WTC11 (cell line): ENCODE data around the gene WDHD1. TPM values are rescaled to one million over a fixed set of nuclear protein-coding genes. Genes with fewer than 3 reads are reported as not detected.

ENCODE experiments used
- CBFB ChIP-seq: sonication (generic); formaldehyde crosslinking; IDR thresholded peaks from 2 replicates; pipeline ENCODE4 v1.8.1; 2022; ENCODE audit warnings: mild to moderate bottlenecking, low read depth, missing genetic modification reagents
- EMX1 ChIP-seq: fragments of 250-450 bp; sonication (Bioruptor Pico); IDR thresholded peaks from 2 replicates; pipeline ENCODE4 v1.8.0; 2021; ENCODE audit warnings: mild to moderate bottlenecking
- ETV6 ChIP-seq: sonication (generic); formaldehyde crosslinking; IDR thresholded peaks from 2 replicates; pipeline ENCODE4 v1.8.1; 2022; ENCODE audit warnings: mild to moderate bottlenecking, missing genetic modification reagents
- GABPB1 ChIP-seq: sonication (generic); formaldehyde crosslinking; IDR thresholded peaks from 2 replicates; pipeline ENCODE4 v1.8.1; 2023; ENCODE audit warnings: mild to moderate bottlenecking, missing genetic modification reagents
- IRF2 ChIP-seq: sonication (generic); formaldehyde crosslinking; IDR thresholded peaks from 2 replicates; pipeline ENCODE4 v1.8.0; 2022; ENCODE audit warnings: low read depth, missing genetic modification reagents, borderline replicate concordance
- MYBL2 ChIP-seq: sonication (generic); formaldehyde crosslinking; IDR thresholded peaks from 2 replicates; pipeline ENCODE4 v1.8.1; 2023; ENCODE audit warnings: mild to moderate bottlenecking, moderate library complexity, missing genetic modification reagents
- NR2C2 ChIP-seq: sonication (generic); formaldehyde crosslinking; IDR thresholded peaks from 2 replicates; pipeline ENCODE4 v1.8.0; 2022; ENCODE audit warnings: mild to moderate bottlenecking, missing genetic modification reagents
- RORB ChIP-seq: fragments of 250-450 bp; sonication (Bioruptor Pico); IDR thresholded peaks from 2 replicates; pipeline ENCODE4 v1.9.0; 2021; ENCODE audit warnings: mild to moderate bottlenecking
- SMAD4 ChIP-seq: sonication (generic); formaldehyde crosslinking; IDR thresholded peaks from 2 replicates; pipeline ENCODE4 v1.8.0; 2022; ENCODE audit warnings: mild to moderate bottlenecking, missing genetic modification reagents
- SOX15 ChIP-seq: fragments of 250-450 bp; sonication (Bioruptor Pico); IDR thresholded peaks from 2 replicates; pipeline ENCODE4 v1.9.0; 2021; ENCODE audit warnings: mild to moderate bottlenecking
- ZBTB21 ChIP-seq: sonication (generic); formaldehyde crosslinking; IDR thresholded peaks from 2 replicates; pipeline ENCODE4 v1.8.1; 2023; ENCODE audit warnings: mild to moderate bottlenecking, missing genetic modification reagents, borderline replicate concordance
- ZNF138 ChIP-seq: sonication (generic); formaldehyde crosslinking; conservative IDR thresholded peaks from 2 replicates; pipeline ENCODE4 v1.8.1; 2022; ENCODE audit warnings: mild to moderate bottlenecking, moderate library complexity, missing genetic modification reagents
- ZNF219 ChIP-seq: sonication (generic); formaldehyde crosslinking; IDR thresholded peaks from 2 replicates; pipeline ENCODE4 v1.8.0; 2023; ENCODE audit warnings: missing genetic modification reagents, mild to moderate bottlenecking, borderline replicate concordance
- ZNF416 ChIP-seq: fragments of 250-450 bp; sonication (Bioruptor Pico); IDR thresholded peaks from 2 replicates; pipeline ENCODE4 v1.9.0; 2021; ENCODE audit warnings: mild to moderate bottlenecking, inconsistent platforms
- total RNA-seq: library from RNA; stranded (reverse); gene quantifications from 3 replicates; pipeline ENCODE4 v1.2.3, GENCODE V29; 2021
- TF ChIP-seq, protein P1 (sequence below): sonication (generic); formaldehyde crosslinking; IDR thresholded peaks from 2 replicates; pipeline ENCODE4 v1.8.0; 2022; ENCODE audit warnings: missing genetic modification reagents
- TF ChIP-seq, protein P2 (sequence below): sonication (generic); formaldehyde crosslinking; IDR thresholded peaks from 2 replicates; pipeline ENCODE4 v1.8.1; 2023; ENCODE audit warnings: mild to moderate bottlenecking, missing genetic modification reagents
- TF ChIP-seq, protein P3 (sequence below): fragments of 250-450 bp; sonication (Bioruptor Pico); IDR thresholded peaks from 2 replicates; pipeline ENCODE4 v1.9.0; 2021; ENCODE audit warnings: moderate library complexity, mild to moderate bottlenecking, inconsistent platforms, borderline replicate concordance
- TF ChIP-seq, protein P4 (sequence below): fragments of 250-450 bp; sonication (Bioruptor Pico); conservative IDR thresholded peaks from 2 replicates; pipeline ENCODE4 v1.9.0; 2021; ENCODE audit warnings: mild to moderate bottlenecking
- TF ChIP-seq, protein P5 (sequence below): sonication (generic); formaldehyde crosslinking; IDR thresholded peaks from 2 replicates; pipeline ENCODE4 v1.8.1; 2022; ENCODE audit warnings: low read depth, missing genetic modification reagents, borderline replicate concordance
- TF ChIP-seq, protein P6 (sequence below): sonication (generic); formaldehyde crosslinking; IDR thresholded peaks from 2 replicates; pipeline ENCODE4 v1.8.0; 2022; ENCODE audit warnings: mild to moderate bottlenecking, missing genetic modification reagents
- TF ChIP-seq, protein P7 (sequence below): sonication (generic); formaldehyde crosslinking; IDR thresholded peaks from 2 replicates; pipeline ENCODE4 v1.8.1; 2022; ENCODE audit warnings: mild to moderate bottlenecking, moderate library complexity, missing genetic modification reagents

WDHD1 gene
- total RNA-seq, 1 experiment from 2014 or later: 76.1 TPM

DNA sequence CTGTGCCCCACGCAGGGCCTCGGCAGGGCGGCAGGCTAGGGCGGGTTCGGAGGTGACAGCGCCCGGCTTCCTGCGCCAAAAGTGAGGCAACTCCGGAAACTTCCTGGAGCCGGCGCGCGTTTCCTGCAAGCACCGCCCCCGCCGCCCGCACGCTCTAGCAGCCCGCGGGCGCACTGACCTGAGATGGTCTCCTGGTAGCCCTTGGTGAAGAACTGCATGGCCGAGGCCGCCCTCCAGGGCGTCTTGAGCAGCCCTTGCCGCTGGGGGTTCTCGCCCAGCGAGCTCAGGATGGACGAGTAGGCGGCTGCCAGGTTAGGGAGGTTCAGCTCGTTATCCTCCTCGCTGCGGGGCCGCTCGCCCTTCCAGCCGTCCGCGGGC is 124.8 kb downstream of the WDHD1 start (continued):
- TF ChIP-seq, protein P1, sequence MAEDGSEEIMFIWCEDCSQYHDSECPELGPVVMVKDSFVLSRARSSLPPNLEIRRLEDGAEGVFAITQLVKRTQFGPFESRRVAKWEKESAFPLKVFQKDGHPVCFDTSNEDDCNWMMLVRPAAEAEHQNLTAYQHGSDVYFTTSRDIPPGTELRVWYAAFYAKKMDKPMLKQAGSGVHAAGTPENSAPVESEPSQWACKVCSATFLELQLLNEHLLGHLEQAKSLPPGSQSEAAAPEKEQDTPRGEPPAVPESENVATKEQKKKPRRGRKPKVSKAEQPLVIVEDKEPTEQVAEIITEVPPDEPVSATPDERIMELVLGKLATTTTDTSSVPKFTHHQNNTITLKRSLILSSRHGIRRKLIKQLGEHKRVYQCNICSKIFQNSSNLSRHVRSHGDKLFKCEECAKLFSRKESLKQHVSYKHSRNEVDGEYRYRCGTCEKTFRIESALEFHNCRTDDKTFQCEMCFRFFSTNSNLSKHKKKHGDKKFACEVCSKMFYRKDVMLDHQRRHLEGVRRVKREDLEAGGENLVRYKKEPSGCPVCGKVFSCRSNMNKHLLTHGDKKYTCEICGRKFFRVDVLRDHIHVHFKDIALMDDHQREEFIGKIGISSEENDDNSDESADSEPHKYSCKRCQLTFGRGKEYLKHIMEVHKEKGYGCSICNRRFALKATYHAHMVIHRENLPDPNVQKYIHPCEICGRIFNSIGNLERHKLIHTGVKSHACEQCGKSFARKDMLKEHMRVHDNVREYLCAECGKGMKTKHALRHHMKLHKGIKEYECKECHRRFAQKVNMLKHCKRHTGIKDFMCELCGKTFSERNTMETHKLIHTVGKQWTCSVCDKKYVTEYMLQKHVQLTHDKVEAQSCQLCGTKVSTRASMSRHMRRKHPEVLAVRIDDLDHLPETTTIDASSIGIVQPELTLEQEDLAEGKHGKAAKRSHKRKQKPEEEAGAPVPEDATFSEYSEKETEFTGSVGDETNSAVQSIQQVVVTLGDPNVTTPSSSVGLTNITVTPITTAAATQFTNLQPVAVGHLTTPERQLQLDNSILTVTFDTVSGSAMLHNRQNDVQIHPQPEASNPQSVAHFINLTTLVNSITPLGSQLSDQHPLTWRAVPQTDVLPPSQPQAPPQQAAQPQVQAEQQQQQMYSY (CRISPR knock-in tag): no peak
- TF ChIP-seq IRF2 (CRISPR knock-in tag) (no peak), NR2C2 (CRISPR knock-in tag) (no peak), CBFB (CRISPR knock-in tag) (0 out of 2 replicates have a peak, but pooled peaks have one; percentile 46), RORB (CRISPR knock-in tag) (no peak), GABPB1 (CRISPR knock-in tag) (0 out of 2 replicates have a peak, but pooled peaks have one; percentile 24), ZNF219 (CRISPR knock-in tag) (peak; percentile 25; the same call in 1 of the 2 replicates), SMAD4 (CRISPR knock-in tag) (no peak), ETV6 (CRISPR knock-in tag) (peak; percentile 63; the same call in 1 of the 2 replicates), SOX15 (CRISPR knock-in tag) (no peak), ZNF138 (CRISPR knock-in tag) (no peak), EMX1 (CRISPR knock-in tag) (no peak), ZBTB21 (CRISPR knock-in tag) (no peak), ZNF416 (CRISPR knock-in tag) (no peak), MYBL2 (CRISPR knock-in tag) (no peak)
- TF ChIP-seq, protein P2, sequence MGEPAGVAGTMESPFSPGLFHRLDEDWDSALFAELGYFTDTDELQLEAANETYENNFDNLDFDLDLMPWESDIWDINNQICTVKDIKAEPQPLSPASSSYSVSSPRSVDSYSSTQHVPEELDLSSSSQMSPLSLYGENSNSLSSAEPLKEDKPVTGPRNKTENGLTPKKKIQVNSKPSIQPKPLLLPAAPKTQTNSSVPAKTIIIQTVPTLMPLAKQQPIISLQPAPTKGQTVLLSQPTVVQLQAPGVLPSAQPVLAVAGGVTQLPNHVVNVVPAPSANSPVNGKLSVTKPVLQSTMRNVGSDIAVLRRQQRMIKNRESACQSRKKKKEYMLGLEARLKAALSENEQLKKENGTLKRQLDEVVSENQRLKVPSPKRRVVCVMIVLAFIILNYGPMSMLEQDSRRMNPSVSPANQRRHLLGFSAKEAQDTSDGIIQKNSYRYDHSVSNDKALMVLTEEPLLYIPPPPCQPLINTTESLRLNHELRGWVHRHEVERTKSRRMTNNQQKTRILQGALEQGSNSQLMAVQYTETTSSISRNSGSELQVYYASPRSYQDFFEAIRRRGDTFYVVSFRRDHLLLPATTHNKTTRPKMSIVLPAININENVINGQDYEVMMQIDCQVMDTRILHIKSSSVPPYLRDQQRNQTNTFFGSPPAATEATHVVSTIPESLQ (CRISPR knock-in tag): no peak
- TF ChIP-seq, protein P3, sequence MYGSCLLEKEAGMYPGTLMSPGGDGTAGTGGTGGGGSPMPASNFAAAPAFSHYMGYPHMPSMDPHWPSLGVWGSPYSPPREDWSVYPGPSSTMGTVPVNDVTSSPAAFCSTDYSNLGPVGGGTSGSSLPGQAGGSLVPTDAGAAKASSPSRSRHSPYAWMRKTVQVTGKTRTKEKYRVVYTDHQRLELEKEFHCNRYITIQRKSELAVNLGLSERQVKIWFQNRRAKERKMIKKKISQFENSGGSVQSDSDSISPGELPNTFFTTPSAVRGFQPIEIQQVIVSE: no peak
- TF ChIP-seq, protein P4, sequence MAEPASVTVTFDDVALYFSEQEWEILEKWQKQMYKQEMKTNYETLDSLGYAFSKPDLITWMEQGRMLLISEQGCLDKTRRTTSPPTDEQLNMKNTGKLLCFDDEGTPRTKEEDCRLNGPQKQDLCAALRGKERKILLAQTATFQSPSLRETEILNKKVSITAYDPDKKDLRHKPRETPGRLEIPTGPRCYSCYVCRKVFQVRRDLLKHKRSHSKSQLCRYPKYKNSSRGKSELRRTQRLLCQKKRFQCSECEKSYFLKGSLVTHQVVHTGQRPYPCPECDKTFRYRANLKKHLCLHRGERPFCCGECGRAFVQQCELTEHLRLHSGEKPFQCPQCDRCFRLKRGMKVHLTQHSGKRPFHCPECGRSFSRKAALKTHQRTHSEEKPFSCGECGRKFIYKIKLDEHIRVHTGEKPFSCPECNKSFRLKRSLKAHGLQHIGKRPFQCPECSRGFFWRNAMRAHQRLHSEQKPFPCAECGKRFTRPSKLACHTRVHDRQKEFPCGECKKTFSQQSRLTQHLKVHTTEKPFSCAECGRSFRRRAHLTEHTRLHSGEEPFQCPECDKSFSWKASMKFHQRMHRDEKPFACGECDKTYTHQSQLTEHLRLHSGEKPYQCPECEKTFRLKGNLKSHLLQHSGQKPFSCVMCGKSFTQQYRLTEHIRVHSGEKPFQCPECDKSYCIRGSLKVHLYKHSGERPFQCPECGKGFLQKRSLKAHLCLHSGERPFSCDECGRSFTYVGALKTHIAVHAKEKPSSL (CRISPR knock-in tag): no peak
- TF ChIP-seq, protein P5, sequence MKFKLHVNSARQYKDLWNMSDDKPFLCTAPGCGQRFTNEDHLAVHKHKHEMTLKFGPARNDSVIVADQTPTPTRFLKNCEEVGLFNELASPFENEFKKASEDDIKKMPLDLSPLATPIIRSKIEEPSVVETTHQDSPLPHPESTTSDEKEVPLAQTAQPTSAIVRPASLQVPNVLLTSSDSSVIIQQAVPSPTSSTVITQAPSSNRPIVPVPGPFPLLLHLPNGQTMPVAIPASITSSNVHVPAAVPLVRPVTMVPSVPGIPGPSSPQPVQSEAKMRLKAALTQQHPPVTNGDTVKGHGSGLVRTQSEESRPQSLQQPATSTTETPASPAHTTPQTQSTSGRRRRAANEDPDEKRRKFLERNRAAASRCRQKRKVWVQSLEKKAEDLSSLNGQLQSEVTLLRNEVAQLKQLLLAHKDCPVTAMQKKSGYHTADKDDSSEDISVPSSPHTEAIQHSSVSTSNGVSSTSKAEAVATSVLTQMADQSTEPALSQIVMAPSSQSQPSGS (CRISPR knock-in tag): no peak
- TF ChIP-seq, protein P6, sequence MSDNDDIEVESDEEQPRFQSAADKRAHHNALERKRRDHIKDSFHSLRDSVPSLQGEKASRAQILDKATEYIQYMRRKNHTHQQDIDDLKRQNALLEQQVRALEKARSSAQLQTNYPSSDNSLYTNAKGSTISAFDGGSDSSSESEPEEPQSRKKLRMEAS (CRISPR knock-in tag): 0 out of 2 replicates have a peak, but pooled peaks have one; percentile 25
- TF ChIP-seq, protein P7, sequence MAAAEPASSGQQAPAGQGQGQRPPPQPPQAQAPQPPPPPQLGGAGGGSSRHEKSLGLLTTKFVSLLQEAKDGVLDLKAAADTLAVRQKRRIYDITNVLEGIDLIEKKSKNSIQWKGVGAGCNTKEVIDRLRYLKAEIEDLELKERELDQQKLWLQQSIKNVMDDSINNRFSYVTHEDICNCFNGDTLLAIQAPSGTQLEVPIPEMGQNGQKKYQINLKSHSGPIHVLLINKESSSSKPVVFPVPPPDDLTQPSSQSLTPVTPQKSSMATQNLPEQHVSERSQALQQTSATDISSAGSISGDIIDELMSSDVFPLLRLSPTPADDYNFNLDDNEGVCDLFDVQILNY (CRISPR knock-in tag): 0 out of 2 replicates have a peak, but pooled peaks have one; percentile 11
